NB4 (cell line): ENCODE measurements around the gene SYTL3.

Experiments
- CTCF ChIP-seq: IDR thresholded peaks from one replicate; pipeline ENCODE4 v1.5.1; 2012; ENCODE audit warnings: low read depth, low read length
- MAX ChIP-seq: IDR thresholded peaks from 2 replicates; pipeline ENCODE4 v1.6.1; 2011; ENCODE audit warnings: low read depth, low read length
- MYC ChIP-seq: IDR thresholded peaks from 2 replicates; pipeline ENCODE4 v1.6.1; 2011; ENCODE audit warnings: low read depth, low read length
- POLR2A ChIP-seq: IDR thresholded peaks from 2 replicates; pipeline ENCODE4 v1.6.1; 2011; ENCODE audit warnings: mild to moderate bottlenecking; ENCODE audit not compliant: insufficient read length; ENCODE audit errors: extremely low read depth

GRCh38 chr6:158606935-158607334 is 42.9 kb upstream of the SYTL3 start:
- no peak for TF ChIP-seq CTCF
- no peak for TF ChIP-seq POLR2A
- no peak for TF ChIP-seq MAX
- TF ChIP-seq MYC = no peak
